Measurements from ENCODE around the gene APBB2.
A peak's percentile ranks its signal among the peaks of the same experiment; 100 is the strongest.
"Not testable (repeated sequence)": the region's sequence is repeated elsewhere in the genome, so short reads cannot be mapped to it uniquely, and the experiment has no call there.

The APBB2 gene

DNA sequence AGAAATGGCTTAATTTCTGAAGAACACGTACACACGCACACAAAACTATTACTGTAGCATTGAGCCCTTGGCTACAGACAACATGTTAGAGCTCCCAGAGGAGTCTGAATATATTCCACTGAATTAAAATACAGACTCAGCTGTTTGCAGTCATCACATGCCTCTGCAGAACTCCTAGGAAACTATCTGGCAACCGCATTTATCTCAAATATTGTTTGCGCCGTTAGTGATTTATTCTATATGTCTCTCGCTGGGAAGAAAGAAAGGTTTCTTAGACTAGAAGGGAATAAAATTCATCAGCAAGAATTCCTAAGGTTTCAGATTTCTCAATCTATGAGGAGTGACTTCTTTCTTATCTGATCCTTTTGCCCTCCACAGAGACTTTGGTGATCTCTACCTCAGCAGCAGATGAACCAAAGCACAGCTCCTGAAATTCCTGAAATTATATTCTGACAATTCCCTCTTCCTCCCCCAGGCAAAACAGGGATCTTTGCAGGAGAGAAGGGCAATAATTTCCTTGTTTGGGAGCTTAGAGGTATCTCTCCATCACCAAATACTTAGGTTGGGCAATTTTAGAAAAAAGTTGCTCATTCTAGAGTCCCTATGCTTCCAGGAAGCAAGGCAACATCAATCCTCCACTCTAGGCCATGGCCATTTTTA lies 199.2 kb downstream of the APBB2 start:
- no peak for DNase-seq (ENCODE audit: low spot score)

DNA sequence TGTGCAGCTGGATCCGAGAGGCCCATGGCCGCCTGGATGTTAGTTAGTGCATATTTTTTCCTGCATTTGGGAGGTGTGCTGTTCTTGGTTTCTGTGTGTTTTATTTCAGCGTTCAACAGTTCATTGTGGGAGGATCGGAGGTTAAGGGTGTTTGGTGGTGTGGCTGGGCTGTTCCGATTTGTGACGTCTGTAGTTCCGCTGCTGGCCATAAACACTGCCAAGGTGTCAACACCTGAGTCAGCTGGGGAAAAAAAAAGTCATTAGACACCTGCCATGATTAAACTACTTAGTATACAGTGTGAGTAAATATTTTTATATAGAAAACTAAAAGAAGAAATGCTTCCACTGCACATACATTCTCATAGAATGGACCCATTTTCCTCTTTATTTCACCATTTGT lies 200.2 kb downstream of the APBB2 start:
- no peak for DNase-seq (ENCODE audit: low spot score)

DNA sequence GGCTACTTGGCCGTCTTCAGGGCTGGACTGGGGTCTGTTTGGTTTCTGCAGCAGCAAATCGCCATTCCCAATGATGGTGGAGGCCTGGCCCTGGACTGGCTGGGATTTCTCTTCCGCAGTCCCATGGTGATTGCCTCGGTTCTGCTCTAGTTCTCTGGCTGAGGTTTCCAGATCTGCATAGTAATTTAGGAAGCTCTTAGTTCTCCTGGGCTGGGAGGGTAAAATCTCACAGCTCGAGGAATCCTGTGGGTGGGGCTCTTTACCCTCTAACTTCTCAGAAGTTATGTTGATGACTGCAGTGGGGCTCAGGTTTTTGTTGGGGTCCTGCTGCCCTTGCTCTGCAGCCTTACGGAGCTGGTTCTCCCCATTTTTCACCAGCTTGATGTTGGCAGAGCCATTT lies 200.6 kb downstream of the APBB2 start:
- no peak for DNase-seq (ENCODE audit: low spot score)

DNA sequence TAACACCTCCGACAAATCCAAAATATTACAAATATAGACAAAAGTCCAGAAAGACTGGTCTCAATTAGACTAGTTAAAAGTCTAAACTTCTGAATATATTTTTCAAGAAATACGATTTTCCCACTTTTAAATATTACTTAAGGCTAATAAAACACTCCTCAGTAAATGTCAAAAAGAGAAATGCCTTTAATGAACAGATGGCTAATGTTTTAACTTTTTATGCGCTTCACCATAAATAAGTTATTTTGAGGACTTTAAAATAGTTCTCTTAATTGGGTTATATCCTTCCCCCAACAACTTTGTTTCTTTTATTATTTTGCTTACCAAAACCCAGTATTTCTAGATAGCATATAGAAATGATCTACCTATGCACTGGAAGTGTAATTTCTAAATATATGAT lies 201.4 kb downstream of the APBB2 start:
- no peak for DNase-seq (ENCODE audit: low spot score)

DNA sequence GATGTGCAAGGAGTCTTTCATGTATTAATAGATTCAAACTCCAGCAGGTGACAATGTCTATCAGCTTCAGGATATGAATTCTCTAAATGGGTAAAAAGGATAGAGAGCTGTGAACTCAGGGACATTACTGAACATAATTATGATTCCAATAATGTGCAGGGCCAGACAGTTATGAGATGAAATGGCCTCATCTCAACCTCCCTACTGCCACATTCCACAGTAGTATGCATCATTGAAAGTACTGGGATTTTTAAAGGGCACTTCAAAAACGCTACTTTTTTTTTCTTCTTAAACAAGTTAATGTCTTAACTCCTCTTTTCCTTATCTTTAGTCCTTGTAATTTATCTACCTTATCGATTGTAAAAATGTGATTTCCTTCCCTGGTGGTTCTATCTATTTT lies 202.0 kb downstream of the APBB2 start:
- no peak for DNase-seq (ENCODE audit: low spot score)

DNA sequence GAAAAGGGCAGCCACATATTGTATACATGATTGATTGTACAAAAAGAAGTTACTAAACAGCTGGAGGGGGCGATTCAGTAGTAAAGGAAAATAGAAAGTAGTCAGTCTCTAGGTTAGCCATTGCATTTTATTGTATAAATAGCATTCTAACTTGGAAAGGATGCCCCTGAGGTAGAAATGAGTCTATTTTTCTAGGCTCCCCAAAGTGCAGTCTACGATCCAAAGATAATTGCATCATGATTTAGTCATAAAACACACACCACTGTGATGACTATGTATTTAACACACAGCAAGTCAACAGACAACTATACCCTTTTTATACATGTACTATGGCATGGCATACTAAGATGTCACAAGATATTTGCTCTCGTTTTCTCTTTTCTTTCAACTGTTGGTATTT lies 204.9 kb downstream of the APBB2 start:
- DNase-seq (ENCODE audit: low spot score) = no peak

DNA sequence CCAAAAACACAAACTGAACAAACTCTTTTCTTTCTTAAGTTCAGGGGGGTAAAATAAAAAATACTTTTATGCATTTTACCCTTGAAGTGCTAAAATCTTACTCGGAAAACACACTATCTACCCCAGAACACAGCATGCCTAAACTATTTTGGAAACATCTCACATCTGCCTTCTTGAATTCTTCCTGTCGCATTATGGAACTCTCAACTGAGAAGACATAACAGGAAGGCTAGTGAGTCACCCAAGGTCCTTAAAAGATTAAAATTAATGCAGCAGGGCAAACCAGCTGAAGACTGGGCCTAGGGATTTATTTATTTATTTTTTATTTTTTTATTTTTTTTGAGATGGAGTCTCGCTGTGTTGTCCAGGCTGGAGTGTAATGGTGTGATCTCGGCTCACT lies 208.2 kb downstream of the APBB2 start:
- DNase-seq (ENCODE audit: low spot score) = no peak

DNA sequence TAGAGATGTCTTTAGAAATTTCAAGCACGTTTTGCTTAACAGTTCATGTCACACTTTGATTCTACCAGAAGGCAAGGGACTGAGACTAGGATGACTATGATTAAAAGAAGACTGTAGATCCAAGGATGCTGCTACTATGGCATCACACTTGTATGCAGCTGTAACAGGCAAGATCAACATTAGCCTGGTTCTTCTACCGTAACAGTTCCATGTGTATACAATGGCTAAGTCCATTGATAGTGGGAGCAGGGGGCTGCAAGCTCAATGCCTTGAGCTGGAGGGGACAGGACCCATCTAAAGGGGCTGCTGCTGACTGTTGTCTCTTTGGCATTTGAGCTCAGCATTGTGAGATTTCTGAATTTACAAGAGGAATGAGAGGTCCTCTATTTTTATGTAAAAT lies 212.0 kb downstream of the APBB2 start:
- DNase-seq (ENCODE audit: low spot score) = no peak

DNA sequence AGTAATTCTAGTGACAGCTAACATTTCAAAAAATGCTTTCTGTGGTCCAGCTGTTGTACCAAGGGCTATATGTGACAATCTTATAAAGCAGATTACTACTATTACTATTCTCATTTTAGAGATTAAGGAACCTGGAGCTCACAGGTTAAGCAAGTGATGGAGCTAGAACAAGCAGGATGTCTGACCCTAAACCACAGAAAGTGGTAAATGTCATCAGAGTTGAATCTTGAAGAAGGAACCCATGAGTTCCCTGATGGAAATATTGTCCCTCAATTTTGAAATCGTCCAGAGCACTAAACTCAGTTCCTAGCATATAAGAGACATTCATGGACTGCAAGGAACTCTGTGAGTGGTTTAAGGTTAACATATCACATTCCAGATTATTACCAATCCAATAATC lies 214.0 kb downstream of the APBB2 start:
- DNase-seq (ENCODE audit: low spot score) = no peak

DNA sequence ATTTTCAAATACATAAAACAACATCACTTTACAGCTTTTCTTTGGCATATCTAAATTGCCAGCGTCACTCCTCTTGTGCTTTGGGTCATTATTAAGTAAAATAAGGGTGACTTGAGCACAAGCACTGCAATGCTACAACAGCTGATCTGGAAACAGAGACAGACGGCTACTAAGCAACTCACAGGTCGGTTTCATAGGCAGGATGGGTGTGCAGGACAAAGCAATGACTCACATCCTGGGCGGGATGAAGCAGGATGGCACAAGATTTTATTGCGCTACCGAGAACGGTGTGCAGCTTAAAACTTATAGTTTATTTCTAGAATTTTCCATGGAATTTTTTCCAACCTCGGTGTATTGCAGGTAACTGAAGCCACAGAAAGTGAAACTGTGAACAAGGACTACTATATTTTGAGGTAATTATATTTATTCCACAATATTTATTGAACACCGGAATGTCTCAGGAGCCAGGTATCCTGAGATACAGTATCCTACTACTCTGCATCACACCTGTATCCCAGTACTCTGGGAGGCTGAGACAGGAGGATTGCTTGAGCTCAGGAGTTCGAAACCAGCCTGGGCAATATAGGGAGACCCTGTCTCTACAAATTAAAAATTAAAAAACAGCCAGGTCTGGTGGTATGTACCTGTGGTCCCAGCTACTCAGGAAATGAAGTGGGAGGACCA lies 215.5 kb downstream of the APBB2 start:
- DNase-seq (ENCODE audit: low spot score) = no peak

DNA sequence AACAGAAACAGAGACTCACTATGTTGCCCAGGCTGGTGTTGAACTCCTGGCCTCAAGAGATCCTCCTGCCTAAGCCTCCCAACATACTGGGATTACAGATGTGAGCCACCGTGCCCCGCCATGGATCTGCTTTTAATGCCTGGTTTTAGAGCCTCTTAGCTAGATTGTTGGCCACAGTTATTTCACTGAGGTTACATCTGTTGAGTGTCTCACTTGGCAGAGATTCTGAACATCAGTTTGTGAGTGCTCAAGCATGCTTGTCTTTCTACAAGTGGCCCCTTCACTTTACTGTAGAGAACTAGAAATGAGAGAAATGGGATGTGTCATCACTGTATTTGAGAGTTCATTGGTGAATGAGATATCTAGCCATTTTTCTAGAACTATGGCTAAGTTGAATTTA lies 218.5 kb downstream of the APBB2 start:
- DNase-seq (ENCODE audit: low spot score) = no peak

DNA sequence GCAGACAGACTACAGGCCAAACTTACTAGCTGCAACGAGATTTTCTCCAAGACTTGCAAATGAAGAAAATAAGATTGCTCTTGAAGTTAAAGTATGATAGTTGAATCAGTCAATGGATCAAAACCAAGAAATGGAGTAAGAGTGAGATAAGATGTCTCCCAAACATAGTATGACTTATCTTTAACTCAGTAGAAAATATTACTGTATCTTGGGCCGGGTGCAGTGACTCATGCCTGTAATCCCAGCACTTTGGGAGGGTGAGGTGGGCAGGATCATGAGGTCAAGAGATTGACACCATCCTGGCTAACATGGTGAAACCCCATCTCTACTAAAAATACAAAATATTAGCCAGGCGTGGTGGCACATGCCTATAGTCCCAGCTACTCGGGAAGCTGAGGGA lies 220.0 kb downstream of the APBB2 start:
- not testable (repeated sequence) for DNase-seq (ENCODE audit: low spot score)

DNA sequence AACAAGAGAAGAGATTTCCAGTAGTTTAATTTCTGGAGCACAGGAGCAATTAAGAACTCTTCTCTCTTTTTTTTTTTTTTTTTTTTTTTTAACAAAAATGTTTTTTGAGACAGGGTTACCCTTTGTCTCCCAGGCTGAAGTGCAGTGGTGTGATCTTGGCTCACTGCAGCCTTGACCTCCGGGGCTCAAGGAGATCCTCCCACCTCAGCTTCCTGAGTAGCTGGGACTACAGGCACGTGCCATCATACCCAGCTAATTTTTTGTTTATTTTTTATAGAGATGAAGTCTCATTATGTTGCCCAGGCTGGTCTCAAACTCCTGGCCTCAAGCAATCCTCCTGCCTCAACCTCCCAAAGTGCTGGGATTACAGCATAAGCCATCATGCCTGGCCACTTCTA lies 221.0 kb downstream of the APBB2 start:
- DNase-seq (ENCODE audit: low spot score) = not testable (repeated sequence)

DNA sequence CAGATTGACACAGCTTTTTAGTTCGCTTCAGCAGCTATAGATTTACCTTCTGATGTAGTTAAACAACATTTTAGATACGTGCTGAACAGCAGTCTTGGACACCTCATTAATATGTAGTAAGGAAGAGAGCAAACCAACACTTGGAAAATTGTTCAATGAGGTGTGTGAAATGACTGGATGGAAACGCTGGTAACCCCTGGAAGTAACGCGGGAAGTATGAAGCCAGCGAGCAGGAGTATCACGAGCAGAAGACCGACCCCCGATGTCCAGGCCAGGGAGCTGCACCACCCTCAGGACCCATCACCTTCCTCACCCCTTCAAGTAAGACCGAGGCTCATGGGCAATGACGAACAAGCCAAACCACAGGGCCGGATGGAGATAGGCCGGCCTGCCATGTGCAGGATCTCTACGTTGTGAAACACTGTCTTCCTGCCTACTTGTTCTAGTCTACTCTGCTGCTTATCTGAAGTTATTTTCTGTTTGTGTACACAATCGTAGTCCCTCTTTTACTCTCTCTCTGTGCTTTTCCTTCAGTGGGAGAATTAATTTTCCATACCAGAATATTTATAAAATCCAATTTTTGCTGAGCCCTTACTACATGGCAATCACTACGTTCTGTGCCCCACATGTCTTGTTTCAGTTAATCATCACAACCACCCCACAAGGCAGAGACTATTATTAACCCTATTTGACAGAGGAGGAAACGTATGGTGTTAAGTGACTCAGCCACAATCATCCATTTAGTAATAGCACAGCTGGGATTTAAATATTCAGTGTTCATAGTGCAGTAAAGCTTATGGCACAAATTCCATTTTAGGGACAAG lies 221.7 kb downstream of the APBB2 start:
- DNase-seq (ENCODE audit: low spot score) = no peak

DNA sequence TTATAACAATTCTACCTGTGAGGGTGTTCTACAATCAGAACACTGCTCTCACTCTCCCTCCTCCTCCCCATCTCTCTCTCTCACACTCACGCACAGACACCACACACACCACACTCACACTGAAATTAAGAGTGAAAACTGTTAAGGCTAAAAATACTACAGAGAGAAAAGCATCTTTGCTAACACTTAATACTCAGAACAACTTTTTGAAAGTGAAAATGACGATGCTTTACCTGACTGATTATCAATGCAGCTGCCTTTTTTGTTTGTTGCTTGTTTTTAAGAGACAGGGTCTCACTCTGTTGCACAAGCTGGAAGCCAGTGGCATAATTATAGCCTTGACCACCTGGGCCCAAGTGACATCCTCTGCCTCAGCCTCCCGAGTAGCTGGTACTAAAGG lies 222.4 kb downstream of the APBB2 start:
- no peak for DNase-seq (ENCODE audit: low spot score)

DNA sequence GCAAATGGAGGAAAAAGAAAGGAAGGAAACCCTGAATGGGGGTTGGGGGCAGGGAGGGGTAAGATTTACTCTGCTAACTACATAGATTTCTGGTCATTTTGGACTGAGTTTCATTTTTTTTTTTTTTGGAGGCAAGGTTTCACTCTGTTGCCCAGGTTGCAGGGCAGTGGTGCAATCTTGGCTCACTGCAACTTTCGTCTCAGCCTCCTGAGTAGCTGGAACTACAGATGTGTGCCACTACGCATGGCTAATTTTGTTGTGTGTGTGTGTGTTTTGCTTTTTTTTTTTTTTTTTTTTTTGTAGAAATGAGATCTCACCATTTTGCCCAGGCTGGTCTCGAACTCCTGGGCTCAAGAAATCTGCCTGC lies 223.5 kb downstream of the APBB2 start:
- DNase-seq (ENCODE audit: low spot score) = no peak

DNA sequence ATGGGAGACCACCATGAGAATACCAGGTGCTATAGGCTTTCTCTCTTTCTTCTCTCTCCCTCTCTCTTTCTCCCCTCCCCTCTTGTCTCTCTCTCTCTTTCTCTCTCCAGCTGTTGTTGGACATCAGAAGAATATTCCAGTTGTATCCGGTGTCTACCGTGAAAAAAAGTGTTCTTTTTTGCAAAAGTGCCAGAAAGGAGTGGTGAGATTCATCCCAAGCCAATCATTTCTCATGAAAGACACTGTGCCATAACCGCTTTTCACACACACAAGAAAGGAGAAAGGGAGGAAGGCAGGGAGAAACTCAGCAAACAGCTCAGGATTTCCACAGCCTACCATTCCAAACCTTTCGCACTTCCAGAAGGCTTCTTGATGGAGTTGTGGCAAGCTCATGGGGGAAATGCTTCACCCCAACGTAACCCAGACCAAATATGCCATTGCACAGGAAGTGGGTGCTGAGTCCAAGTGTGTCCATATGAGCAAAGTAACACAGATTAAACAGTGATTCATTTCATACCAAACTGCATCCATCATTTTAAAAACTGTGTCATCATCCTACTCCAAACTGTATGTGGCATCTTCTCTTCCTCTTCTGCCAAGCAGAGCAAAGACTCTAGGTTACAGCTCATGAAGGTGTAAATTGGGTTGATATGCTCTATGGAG lies 224.0 kb downstream of the APBB2 start:
- DNase-seq (ENCODE audit: low spot score) = no peak

DNA sequence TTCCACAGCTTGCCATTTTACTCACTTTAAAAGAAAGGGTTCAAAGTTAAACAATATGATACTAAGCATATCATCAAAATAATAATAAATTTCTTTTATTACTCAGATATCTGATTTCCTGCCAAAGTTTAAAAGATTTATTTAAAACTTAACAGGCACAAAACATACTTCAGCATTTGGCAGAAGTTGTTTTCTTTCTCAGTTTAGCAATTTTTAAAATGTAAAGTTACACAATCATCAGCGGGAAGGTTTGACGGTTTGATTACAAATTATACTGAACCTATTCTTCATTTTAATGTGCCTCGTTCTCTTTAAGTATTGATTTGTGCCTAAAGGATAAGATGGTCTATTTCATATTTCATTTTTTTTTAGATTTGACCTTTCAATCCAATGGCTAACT lies 227.2 kb downstream of the APBB2 start:
- DNase-seq (ENCODE audit: low spot score) = no peak

DNA sequence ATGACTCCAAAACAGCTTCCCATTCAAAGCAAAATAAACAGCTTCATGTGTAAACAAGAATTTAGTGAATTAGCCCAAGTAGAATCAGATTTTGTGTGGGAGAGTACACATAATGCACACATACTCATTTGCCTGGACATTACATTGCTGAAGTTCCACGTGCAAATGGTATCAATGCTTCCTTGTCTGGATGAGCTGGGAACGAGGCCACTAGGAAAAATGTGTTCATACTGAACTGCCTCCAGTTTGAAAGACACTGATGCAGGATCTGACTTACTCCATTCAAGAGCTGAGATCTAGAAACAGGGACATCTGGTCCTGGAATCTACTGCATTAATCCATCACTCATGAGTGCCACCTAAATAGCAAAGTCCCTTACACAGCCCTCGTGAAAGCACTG lies 228.0 kb downstream of the APBB2 start:
- no peak for DNase-seq (ENCODE audit: low spot score)

DNA sequence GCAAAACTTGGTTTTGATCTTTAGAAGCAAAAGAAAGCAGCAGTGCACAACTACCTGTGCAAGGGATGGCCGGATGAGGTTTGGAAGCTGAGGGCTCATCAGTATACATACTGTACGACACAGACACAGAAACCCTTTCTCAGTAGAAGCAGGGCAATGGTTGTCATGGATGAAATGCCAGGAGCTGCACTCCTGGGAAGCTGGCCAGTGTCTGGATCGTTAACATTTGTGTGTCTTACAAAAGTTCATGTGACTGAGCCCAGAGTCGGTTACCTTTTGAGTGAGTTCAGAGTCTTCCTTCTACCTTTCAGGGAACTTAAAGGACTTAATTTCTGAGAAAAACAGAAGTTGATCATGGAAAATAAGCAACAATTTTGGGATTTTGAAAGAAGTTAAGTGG lies 230.3 kb downstream of the APBB2 start:
- no peak for DNase-seq (ENCODE audit: low spot score)

DNA sequence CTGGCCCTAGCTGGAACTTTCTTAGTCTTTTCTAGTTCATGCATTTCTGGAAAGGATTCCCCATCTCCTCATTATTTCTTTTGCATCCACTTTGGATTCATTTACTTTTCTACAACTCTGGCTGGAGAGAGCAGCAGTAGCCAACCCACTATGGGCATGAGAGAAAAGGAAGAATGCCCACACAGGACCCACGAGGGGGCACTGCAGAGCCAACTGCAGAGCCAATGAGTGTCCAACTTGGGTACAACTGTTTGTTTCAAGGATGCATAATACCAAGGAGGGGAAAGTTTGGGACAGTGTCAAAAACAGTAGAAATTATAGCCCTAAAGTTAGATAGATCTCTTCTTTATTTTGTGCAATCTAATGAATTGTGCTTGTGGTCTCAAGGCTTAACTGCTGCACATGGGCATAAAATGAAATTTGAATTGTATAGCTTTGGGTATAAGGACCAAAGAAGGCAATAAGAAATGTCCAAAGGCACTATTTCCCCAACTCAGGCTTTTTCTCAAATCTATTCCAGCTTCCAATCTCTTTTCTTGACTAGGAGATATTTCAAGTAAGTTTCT lies 233.9 kb downstream of the APBB2 start:
- no peak for DNase-seq (ENCODE audit: low spot score)

DNA sequence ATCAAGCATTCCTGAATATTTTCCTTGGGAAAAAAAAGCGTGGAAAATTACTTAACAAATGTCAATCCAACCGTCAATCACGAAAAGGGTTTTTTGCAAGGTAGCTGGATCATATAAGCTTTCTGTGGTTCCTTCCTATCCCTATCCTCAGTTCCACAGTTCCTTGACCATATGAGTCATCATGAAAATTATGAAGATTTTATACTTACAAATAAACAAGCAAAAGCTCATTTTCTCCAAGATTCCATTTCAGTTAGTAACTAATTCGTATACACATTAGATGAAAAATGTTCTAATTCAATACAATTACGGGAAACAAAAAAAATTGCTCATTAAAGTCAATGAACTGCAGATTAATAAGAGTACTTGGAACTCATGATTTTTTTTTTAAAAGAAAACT lies 235.8 kb downstream of the APBB2 start:
- no peak for DNase-seq (ENCODE audit: low spot score)

DNA sequence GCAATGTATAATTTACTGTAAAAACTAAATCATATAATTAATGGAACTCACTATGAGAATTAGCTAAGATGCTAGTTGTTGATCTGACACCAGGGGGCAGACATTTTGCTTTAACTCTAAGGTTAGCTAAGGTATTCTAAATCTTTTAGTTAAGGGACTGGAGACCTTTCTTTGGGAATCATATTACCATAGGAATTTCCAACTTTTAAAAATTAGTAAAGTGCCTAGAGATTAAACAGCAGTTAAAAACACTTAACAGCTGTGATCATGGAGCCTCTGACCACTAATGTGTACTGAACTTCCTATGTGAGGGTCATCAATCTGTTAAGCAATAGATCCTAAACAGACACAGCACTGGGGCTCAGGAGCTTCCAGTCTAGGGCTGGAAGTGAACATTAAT lies 238.0 kb downstream of the APBB2 start:
- peak; percentile 5 for DNase-seq (ENCODE audit: low spot score)
